Heart left ventricle (tissue), 16 donors: ENCODE results near the gene C2CD3. TPM values are rescaled to one million over a fixed set of nuclear protein-coding genes. Genes with fewer than 3 reads are reported as not detected.

Experiments used
- ATAC-seq, 4 donors: fragments of 200-7000 bp; cut with Tn5 transposase; one replicate each; pipeline ENCODE4 v1.9.1; 2020 to 2022; ENCODE audit warnings: moderate library complexity in 4 of 4, mild to moderate bottlenecking in 3 of 4, moderate number of reproducible peaks in 1 of 4
- DNase-seq, 5 donors: peaks; one replicate each; pipeline ENCODE4 v3.0.0-alpha.2; 2020
- H3K27ac ChIP-seq, 12 donors: fragments of 200-600 bp; sonication (generic) in 4 of 12; one replicate each; pipeline versions ENCODE4 v1.5.0 to v1.8.0; 2016 to 2022; ENCODE audit warnings: mild to moderate bottlenecking in 2 of 12
- H3K27me3 ChIP-seq, 9 donors: fragments of 200-600 bp; sonication (generic) in 2 of 9; one replicate each; pipeline versions ENCODE4 v1.5.1 to v1.8.0; 2016 to 2022; ENCODE audit warnings: mild to moderate bottlenecking in 3 of 9
- H3K36me3 ChIP-seq, 9 donors: fragments of 200-600 bp; sonication (generic) in 2 of 9; one replicate each; pipeline versions ENCODE4 v1.5.0 to v1.8.0; 2018 to 2022; ENCODE audit warnings: mild to moderate bottlenecking in 2 of 9
- H3K4me1 ChIP-seq, 12 donors: fragments of 200-600 bp; sonication (generic) in 4 of 12; one replicate each; pipeline versions ENCODE4 v1.5.0 to v1.8.0; 2016 to 2022; ENCODE audit warnings: mild to moderate bottlenecking in 3 of 12
- H3K4me3 ChIP-seq, 12 donors: fragments of 200-600 bp; sonication (generic) in 4 of 12; one replicate each; pipeline versions ENCODE4 v1.5.0 to v1.8.0; 2017 to 2022; ENCODE audit warnings: mild to moderate bottlenecking in 9 of 12, moderate library complexity in 4 of 12
- H3K9me3 ChIP-seq, 12 donors: fragments of 200-600 bp; sonication (generic) in 4 of 12; one replicate each; pipeline versions ENCODE4 v1.5.0 to v1.8.0; 2016 to 2022; ENCODE audit warnings: mild to moderate bottlenecking in 1 of 12
- POLR2A ChIP-seq, 2 donors: fragments of 450-650 bp; IDR thresholded peaks; one replicate each; pipeline ENCODE4 v1.6.1; 2017; ENCODE audit warnings: antibody characterized with exemption in 2 of 2, mild to moderate bottlenecking in 2 of 2, moderate library complexity in 2 of 2
- WGBS, 4 donors: extraction: QIAGEN DNeasy Blood & Tissue Kit in 2 of 4; methylation state at CpG; one replicate each; pipeline versions ENCODE4 v1.1.5 to v1.1.7; 2013 to 2018; 5-methylcytosine and 5-hydroxymethylcytosine counted together
- intact Hi-C, 10 donors: fragments of 100-400 bp; cut with DNase I; formaldehyde crosslinking; loops; one replicate each; pipeline versions ENCODE4 v1.11.1 to v1.14.2; 2022
- polyA plus RNA-seq, 2 donors: library from polyadenylated mRNA; stranded (reverse); fragments of 200-250 nt; gene quantifications; one replicate each; pipeline ENCODE4 v1.2.3, GENCODE V29; 2013
- total RNA-seq, 9 donors: library from RNA; depleted of rRNA in 2 of 9; stranded (reverse); fragments of >200 nt in 2 of 9; fragmentation: NEBNext Ultra II Directional in 3 of 9; extraction: Animal tissue kit (Norgen Biotek cat#: 25700) in 3 of 9; gene quantifications; one replicate each; pipeline versions ENCODE4 v1.1.0 to v1.2.4, GENCODE V29; 2016 to 2023
- TF ChIP-seq, protein P1 (sequence below), 12 donors: fragments of 200-600 bp; sonication (generic) in 4 of 12; IDR thresholded peaks; one replicate each; pipeline versions ENCODE4 v1.5.0 to v1.8.0; 2018 to 2022; ENCODE audit warnings: antibody characterized with exemption in 12 of 12, mild to moderate bottlenecking in 5 of 12
- donor health status: ischemic (EF 13 %, LVEDD 7.1; RV severe dilation, severe dysfunction).
- donor health status: healthy with polysubstance abuse.
- donor health status: DM: no; HTN: yes; CAD: no.
- donor health status: DM: no; HTN: no; CAD: no.
- donor health status: ischemic (EF 25% LVEDD 6.9; RV normal size, moderate dysfunction).
- donor health status: ischemic (EF 25% LVEDD 5.7; RV mildly dilated, moderate dysfunction).
- donor health status: healthy.
- donor health status: DM: yes; HTN: yes; CAD: no.
- donor health status: ischemic (EF 35%, LVEDD 5.7; RV mildly dilated, moderate dysfunction).
- donor health status: nonischemic (EF 11% LVEDD 7.7; RV severe dilation, severe dysfunction).
- donor health status: DM: yes; HTN: yes; CAD: no.
- donor health status: PGD.
- donor health status: ischemic (EF 29% LVEDD 5.4; RV normal size, mild dysfunction).
- donor health status: nonischemic (EF 23%, LVEDD 6.1; RV moderate dilation, normal function).

Gene C2CD3
- total and polyA plus RNA-seq, 11 donors = 6.5 to 18.7 (median 12.5) TPM

DNA sequence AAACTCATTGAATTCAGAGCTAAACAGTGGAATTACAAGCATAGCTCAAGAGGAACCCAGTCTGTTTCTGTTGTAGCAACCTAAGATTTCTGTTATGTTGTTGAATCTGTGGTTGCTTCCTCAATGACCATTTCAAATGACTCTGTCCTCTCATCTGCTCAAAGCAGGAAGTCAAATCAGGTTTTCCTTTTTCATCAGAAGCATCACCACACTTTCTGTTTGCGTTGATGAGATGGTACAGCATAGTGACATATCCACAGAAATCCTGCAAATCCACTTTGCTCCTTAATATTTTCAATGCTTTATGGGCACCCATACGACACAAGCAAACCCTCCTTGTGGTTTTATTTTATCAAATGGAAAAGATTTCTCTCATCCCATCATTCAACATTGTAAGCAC, 175.6 kb downstream of the C2CD3 start:
- H3K27me3 ChIP-seq = no peaks in the 10 kb centered on the region
- no peak overlapping the region for H3K4me3 ChIP-seq
- DNase-seq = no peak
- TF ChIP-seq, protein P1, sequence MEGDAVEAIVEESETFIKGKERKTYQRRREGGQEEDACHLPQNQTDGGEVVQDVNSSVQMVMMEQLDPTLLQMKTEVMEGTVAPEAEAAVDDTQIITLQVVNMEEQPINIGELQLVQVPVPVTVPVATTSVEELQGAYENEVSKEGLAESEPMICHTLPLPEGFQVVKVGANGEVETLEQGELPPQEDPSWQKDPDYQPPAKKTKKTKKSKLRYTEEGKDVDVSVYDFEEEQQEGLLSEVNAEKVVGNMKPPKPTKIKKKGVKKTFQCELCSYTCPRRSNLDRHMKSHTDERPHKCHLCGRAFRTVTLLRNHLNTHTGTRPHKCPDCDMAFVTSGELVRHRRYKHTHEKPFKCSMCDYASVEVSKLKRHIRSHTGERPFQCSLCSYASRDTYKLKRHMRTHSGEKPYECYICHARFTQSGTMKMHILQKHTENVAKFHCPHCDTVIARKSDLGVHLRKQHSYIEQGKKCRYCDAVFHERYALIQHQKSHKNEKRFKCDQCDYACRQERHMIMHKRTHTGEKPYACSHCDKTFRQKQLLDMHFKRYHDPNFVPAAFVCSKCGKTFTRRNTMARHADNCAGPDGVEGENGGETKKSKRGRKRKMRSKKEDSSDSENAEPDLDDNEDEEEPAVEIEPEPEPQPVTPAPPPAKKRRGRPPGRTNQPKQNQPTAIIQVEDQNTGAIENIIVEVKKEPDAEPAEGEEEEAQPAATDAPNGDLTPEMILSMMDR (IDR thresholded peaks at IDR 0.05) = no peak
- TF ChIP-seq POLR2A (IDR thresholded peaks at IDR 0.05) = no peak
- intact Hi-C loops = no loop called here
- ATAC-seq = peak in 2 of 4 donors; percentile 14 to 74
- H3K4me1 ChIP-seq = peaks cover 0 to 16% (median 0%) of the 10 kb centered on the region in 12 donors
- no peaks in the 10 kb centered on the region for H3K9me3 ChIP-seq
- H3K27ac ChIP-seq = peak overlapping the region in 1 of 12 donors; percentile 79
- no peaks in the 10 kb centered on the region for H3K36me3 ChIP-seq
- WGBS, 4 donors = 69 to 77% (median 71%) methylated on average over 2 of the region's 2 CpGs

DNA sequence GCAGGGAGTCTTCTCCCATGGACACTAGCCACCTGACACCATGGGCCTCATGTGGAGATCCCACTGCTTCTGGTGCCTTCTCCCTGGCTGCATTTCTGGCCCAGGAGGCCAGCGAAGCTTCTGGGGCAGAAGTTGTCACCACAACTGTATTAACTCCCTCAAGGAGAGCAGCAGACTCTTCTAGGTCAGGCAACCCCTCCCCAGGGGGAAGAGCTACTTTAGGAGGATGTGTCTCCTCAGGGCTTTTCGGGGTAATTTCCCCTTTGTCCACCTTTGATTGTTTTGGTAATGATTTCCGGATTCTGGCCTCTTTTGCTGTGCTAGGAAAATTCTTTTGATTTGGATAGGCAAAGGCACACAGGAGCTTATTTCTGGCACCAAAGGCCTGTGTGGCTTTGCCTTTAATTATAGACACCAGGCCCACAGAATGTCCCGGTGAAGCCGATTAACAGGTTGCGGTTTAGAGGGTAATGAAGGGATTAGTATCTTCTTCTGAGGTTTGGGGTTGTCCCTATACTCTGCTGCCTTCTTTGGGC, 179.3 kb downstream of the C2CD3 start:
- ATAC-seq (no peak), DNase-seq (no peak)
- whole genome bisulfite sequencing, 4 donors = 85 to 93% (median 91%) methylated on average over 6 of the region's 6 CpGs
- no peaks in the 10 kb centered on the region for H3K27me3 ChIP-seq
- H3K9me3 ChIP-seq = no peaks in the 10 kb centered on the region
- TF ChIP-seq, protein P1 (IDR thresholded peaks at IDR 0.05) = no peak
- no peak for TF ChIP-seq POLR2A (IDR thresholded peaks at IDR 0.05)
- intact Hi-C loops = no loop called here
- no peaks in the 10 kb centered on the region for H3K36me3 ChIP-seq
- no peak overlapping the region for H3K4me3 ChIP-seq
- peaks cover 0 to 16% (median 0%) of the 10 kb centered on the region in 12 donors for H3K4me1 ChIP-seq
- H3K27ac ChIP-seq = no peak overlapping the region

DNA sequence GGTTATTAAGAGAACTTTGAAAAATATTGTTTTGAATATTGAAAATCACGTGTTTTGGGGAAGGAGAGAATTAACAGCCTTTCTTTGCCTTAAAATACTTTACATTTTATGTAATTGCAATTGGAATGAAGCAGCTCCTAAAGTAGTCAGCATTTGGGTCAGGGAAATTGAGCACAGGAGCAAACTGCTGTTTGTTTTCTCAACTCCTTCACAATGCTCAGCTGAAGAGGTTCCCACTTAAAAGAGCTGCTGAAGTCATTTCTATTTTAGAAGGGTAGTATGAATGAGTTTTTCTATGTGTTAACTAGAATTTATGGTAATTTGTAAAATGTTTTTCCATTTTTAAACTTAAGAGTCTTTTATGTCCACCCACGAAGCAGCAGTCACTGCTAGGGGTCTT, 180.1 kb downstream of the C2CD3 start:
- TF ChIP-seq, protein P1 (IDR thresholded peaks at IDR 0.05) = no peak
- TF ChIP-seq POLR2A (IDR thresholded peaks at IDR 0.05) = no peak
- H3K4me3 ChIP-seq = no peak overlapping the region
- ATAC-seq = no peak

DNA sequence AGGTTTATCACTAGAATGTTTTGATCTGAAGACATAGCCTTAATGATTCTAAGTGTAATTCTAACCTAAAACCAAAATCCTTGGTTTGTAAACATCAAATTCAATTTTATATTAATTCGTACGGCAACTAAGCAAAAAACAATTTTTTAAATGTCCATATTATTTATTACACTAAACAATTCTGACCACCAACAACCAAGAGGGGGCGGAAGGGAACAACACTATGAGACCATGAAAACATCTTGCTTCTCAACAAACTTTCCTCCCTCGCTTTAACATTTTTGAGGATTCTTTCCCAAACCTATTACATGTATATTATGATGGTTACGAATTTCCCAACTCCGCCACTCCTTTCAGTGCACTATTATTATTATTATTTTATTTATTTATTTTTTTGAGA, 181.6 kb downstream of the C2CD3 start:
- Histone ChIP-seq H3K4me3 (no peak overlapping the region), H3K4me1 (peaks cover 0 to 5% (median 1%) of the 10 kb centered on the region in 12 donors), H3K36me3 (no peaks in the 10 kb centered on the region), H3K27ac (no peak overlapping the region), H3K27me3 (no peaks in the 10 kb centered on the region), H3K9me3 (no peaks in the 10 kb centered on the region)
- WGBS, 4 donors = 94 to 96% (median 95%) methylated on average over 6 of the region's 6 CpGs
- intact Hi-C loops = loop anchor here in 1 of 10 donors (10.0 kb wide), 1 partner anchor 186 kb away; the partner anchor contains the start of genes C2CD3 and PPME1
- no peak for DNase-seq
- ATAC-seq = no peak
- TF ChIP-seq POLR2A (IDR thresholded peaks at IDR 0.05) = no peak
- TF ChIP-seq, protein P1 (IDR thresholded peaks at IDR 0.05) = no peak

More for the DNA sequence above, 180.1 kb downstream of the C2CD3 start:
- H3K27me3 ChIP-seq = no peaks in the 10 kb centered on the region
- no peaks in the 10 kb centered on the region for H3K9me3 ChIP-seq
- H3K36me3 ChIP-seq = no peaks in the 10 kb centered on the region
- H3K27ac ChIP-seq = no peak overlapping the region
- DNase-seq = no peak
- H3K4me1 ChIP-seq = peaks cover 0 to 11% (median 0%) of the 10 kb centered on the region in 12 donors
- 77 to 91% (median 83%) methylated on average over 2 of the region's 2 CpGs for WGBS, 4 donors
- intact Hi-C loops = no loop called here
